Transverse colon (tissue), 4 donors: ENCODE measurements around the gene PDZD2.

Source experiments
- EP300 ChIP-seq: sonication (generic); formaldehyde crosslinking; IDR thresholded peaks from one replicate; pipeline ENCODE4 v1.6.1; 2017; ENCODE audit warnings: antibody characterized with exemption, low read depth
- POLR2A ChIP-seq: fragments of 450-650 bp; IDR thresholded peaks from one replicate; pipeline ENCODE4 v1.6.1; 2016; ENCODE audit warnings: antibody characterized with exemption, mild to moderate bottlenecking, moderate library complexity
- POLR2AphosphoS5 ChIP-seq, 3 donors: sonication (generic); formaldehyde crosslinking; IDR thresholded peaks; one replicate each; pipeline ENCODE4 v1.6.1; 2016; ENCODE audit warnings: antibody characterized with exemption in 3 of 3
- TF ChIP-seq, protein P1 (sequence below), 5 experiments: fragments of 200-600 bp in 3 of 5; fragments of 450-650 bp in 2 of 5; sonication (generic) in 3 of 5; IDR thresholded peaks; 1 replicate in 2 of 5; 2 replicates in 3 of 5; pipeline ENCODE4 v1.5.1; 2016 to 2017; ENCODE audit warnings: antibody characterized with exemption in 5 of 5, inconsistent platforms in 3 of 5, mild to moderate bottlenecking in 2 of 5, moderate library complexity in 1 of 5

DNA sequence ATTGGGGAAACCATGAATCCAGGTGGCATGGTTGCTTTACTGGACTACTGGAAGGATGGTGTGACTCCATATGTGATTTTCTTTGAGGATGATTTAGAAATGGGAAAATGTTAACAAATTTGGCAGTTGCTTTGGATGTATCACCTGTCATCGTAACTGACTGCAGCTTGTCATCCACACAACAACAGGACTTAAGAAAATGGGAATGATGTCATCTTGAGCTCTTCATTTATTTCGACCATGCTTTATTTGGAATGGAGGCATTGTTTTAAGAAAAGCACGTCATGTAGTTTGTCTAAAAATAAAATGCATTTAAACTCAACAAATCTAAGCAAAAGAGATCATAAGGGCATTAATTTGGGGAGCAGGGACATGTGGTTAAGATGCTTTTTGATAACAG lies 270.1 kb downstream of the PDZD2 start:
- TF ChIP-seq, protein P1, sequence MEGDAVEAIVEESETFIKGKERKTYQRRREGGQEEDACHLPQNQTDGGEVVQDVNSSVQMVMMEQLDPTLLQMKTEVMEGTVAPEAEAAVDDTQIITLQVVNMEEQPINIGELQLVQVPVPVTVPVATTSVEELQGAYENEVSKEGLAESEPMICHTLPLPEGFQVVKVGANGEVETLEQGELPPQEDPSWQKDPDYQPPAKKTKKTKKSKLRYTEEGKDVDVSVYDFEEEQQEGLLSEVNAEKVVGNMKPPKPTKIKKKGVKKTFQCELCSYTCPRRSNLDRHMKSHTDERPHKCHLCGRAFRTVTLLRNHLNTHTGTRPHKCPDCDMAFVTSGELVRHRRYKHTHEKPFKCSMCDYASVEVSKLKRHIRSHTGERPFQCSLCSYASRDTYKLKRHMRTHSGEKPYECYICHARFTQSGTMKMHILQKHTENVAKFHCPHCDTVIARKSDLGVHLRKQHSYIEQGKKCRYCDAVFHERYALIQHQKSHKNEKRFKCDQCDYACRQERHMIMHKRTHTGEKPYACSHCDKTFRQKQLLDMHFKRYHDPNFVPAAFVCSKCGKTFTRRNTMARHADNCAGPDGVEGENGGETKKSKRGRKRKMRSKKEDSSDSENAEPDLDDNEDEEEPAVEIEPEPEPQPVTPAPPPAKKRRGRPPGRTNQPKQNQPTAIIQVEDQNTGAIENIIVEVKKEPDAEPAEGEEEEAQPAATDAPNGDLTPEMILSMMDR (IDR thresholded peaks at IDR 0.05) = no peak
- TF ChIP-seq POLR2AphosphoS5 (IDR thresholded peaks at IDR 0.05) (no peak), POLR2A (no peak), EP300 (no peak)
